Sciatic nerve (tissue), 2 donors: ENCODE results near the gene ZNF213. TPM values are rescaled to one million over a fixed set of nuclear protein-coding genes. Genes with fewer than 3 reads are reported as not detected.
"Not testable (repeated sequence)": the region's sequence is repeated elsewhere in the genome, so short reads cannot be mapped to it uniquely, and the experiment has no call there.

Source experiments
- ATAC-seq: fragments of 200-7000 bp; cut with Tn5 transposase; one replicate; pipeline ENCODE4 v1.9.1; 2020; ENCODE audit warnings: mild to moderate bottlenecking, moderate library complexity
- DNase-seq: peaks from one replicate; pipeline ENCODE4 v3.0.0-alpha.2; 2020; ENCODE audit warnings: low spot score
- intact Hi-C: fragments of 100-400 bp; cut with DNase I; formaldehyde crosslinking; loops from one replicate; pipeline ENCODE4 v1.14.2; 2022
- total RNA-seq: library from RNA; stranded (reverse); fragmentation: NEBNext Ultra II Directional; extraction: Animal tissue kit (Norgen Biotek cat#: 25700); gene quantifications from one replicate; pipeline ENCODE4 v1.2.1, GENCODE V29; 2021
- donor health status: DM: no; HTN: no; CAD: no.
- donor health status: DM: no; HTN: no; CAD: no.

ZNF213 gene
- total RNA-seq, 1 donor from 2014 or later: 9.0 TPM

- DNase-seq: no peak
- intact Hi-C loops: no loop called here
- no peak for ATAC-seq
These were observed 11.8 kb upstream of the ZNF213 start for GRCh38 chr16:3122926-3123570.

GRCh38 chr16:3123986-3124886, 10.6 kb upstream of the ZNF213 start:
- ATAC-seq: peak; percentile 99
- intact Hi-C loops: no loop called here
- DNase-seq: peak; percentile 98

GRCh38 chr16:3127745-3128144, 7.1 kb upstream of the ZNF213 start:
- intact Hi-C loops: no loop called here

GRCh38 chr16:3129137-3130131, 5.4 kb upstream of the ZNF213 start:
- peak; percentile 77 for ATAC-seq
- peak; percentile 77 for DNase-seq
- intact Hi-C loops: no loop called here

More at GRCh38 chr16:3127745-3128144, 7.1 kb upstream of the ZNF213 start:
- DNase-seq (no peak), ATAC-seq (no peak)

GRCh38 chr16:3131755-3132377, 3.0 kb upstream of the ZNF213 start:
- intact Hi-C loops: no loop called here
- ATAC-seq (no peak), DNase-seq (no peak)

GRCh38 chr16:3133844-3134243, 985 bp upstream of the ZNF213 start:
- DNase-seq: no peak
- no peak for ATAC-seq
- intact Hi-C loops: no loop called here

- no peak for DNase-seq
- ATAC-seq: no peak
- intact Hi-C loops: no loop called here
These were observed 392 bp downstream of the ZNF213 start for GRCh38 chr16:3135126-3135715.

GRCh38 chr16:3137267-3137666, 2.4 kb downstream of the ZNF213 start:
- ATAC-seq (no peak), DNase-seq (no peak)
- intact Hi-C loops: no loop called here

GRCh38 chr16:3138342-3138741, 3.5 kb downstream of the ZNF213 start:
- ATAC-seq (no peak), DNase-seq (no peak)
- intact Hi-C loops: no loop called here

- intact Hi-C loops: no loop called here
- ATAC-seq (no peak), DNase-seq (no peak)
These were observed 4.1 kb downstream of the ZNF213 start for GRCh38 chr16:3138823-3139426.

- ATAC-seq, intact Hi-C loops, DNase-seq: not testable (repeated sequence)
These were observed 4.7 kb downstream of the ZNF213 start for GRCh38 chr16:3139561-3139960.

- no peak for ATAC-seq
- DNase-seq: no peak
- intact Hi-C loops: no loop called here
These were observed 6.0 kb downstream of the ZNF213 start for GRCh38 chr16:3140603-3141427.

GRCh38 chr16:3141781-3142311, 7.0 kb downstream of the ZNF213 start:
- no peak for ATAC-seq
- DNase-seq: no peak
- intact Hi-C loops: no loop called here

- DNase-seq (no peak), ATAC-seq (no peak)
- intact Hi-C loops: no loop called here
These were observed 7.5 kb downstream of the ZNF213 start for GRCh38 chr16:3142327-3142726.

GRCh38 chr16:3142770-3143169, 7.9 kb downstream of the ZNF213 start:
- no peak for ATAC-seq
- DNase-seq: no peak
- intact Hi-C loops: no loop called here

- DNase-seq (no peak), ATAC-seq (no peak)
- intact Hi-C loops: no loop called here
These were observed 8.4 kb downstream of the ZNF213 start for GRCh38 chr16:3143189-3143588.
